HG03280 (cell line): Measurements from ENCODE around the gene MAN2A2.

Experiments used
- ATAC-seq: cut with Tn5 transposase; IDR thresholded peaks from one replicate; pipeline ENCODE4 v1.9.1; 2021; ENCODE audit warnings: mild to moderate bottlenecking, moderate library complexity; ENCODE audit not compliant: unreplicated experiment

Gene MAN2A2

DNA sequence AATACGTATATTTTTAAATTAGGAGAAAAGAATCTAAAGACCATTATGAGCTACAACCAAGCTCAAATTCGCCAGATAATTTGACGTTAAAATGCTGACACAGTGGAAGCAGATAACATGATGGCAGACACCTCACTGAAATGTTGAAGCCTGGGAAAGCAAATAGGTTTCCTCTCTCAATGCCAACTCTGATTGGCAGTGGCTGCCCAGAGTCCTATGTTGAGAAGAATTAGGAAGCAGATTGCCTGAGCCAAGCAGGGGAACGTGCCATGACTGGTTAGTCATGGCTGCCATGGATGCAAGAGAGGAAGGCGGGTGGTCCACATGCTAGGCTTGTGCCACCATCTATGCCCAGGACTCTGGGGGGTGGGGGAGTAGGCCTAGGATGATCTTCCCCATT, 35.2 kb downstream of the MAN2A2 start:
- no peak for ATAC-seq

DNA sequence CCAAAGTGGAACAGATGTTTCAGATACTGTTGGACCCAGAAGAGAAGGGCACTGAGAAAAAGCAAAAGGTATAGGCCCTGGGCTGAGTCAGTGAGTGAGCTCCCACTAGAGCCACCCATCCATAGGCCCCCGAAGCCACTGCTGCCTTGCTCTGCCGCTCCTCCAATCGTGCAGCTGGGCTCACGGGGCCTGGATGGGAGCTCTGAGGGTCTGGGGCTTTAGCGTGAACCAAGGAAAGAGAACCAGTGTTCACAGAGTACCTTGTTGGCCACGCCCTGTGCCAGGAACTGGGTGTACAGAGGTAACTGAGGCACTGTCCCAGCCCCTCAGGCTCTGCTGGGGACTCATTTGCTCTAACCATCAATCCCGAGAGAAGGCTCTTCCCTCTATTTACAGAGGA, 36.7 kb downstream of the MAN2A2 start:
- ATAC-seq, result no peak

DNA sequence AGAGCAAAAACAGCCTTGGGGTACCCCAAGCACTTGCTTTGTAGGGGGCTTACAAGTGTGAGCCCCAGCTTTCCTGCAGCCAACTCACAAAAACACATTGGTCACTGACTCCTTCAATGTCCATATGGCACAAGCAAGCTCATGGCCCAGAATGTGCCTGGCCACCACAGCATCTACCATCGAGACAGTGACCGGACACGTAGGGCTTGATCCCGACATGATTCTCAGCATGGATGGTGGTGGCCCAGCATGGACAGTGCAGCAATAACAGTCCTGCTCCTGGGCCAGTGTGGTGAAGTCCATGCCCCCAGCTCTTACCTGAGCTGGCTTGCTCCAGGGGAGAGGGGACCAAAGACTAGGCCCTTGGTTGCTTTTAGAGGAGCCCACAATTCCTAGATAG, 37.9 kb downstream of the MAN2A2 start:
- no peak for ATAC-seq

DNA sequence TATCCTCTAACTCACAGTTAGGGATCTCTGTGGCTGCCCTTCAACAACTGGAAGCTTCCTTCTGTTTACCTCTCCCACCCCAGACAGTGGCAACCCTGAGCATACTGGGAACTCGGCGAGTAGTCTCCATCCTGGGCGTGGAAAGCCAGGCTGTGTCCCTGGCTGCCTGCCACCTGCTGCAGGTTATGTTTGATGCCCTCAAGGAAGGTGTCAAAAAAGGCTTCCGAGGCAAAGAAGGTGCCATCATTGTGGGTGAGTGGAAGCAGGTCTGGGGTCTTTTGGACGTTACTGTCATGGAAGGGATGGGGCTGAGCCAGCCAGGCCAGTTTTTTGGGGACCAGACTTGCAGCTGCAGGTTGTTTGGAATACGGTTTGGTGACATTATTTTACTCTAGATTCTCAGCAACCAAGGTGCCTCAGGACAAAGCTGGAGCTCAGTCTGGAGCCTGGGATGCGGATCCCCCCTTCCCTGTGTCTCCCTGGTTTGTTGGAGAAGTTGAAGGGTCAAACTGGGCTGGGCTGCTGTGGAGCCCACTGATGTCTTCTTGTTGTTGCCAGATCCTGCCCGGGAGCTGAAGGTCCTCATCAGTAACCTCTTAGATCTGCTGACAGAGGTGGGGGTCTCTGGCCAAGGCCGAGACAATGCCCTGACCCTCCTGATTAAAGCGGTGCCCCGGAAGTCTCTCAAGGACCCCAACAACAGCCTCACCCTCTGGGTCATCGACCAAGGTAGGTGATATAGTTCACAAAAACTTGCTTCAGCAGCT, 39.4 kb downstream of the MAN2A2 start:
- ATAC-seq, result no peak

DNA sequence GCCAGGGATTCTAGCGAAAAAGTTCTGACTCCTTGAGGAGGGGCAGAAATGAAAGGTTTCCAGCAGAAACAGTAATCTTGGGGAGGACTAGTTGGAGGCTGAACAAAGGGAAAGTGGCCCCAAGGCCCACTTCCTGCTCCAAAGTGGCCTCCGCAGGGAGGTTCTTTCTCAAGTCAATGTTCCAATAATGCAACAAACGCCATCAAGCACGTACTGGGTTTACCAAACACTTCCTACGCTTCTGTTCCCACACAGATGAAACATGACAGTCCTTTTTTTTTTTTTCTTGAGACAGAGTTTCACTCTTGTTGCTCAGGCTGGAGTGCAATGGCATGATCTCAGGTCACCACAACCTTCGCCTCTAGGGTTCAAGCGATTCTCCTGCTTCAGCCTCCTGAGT, 42.0 kb downstream of the MAN2A2 start:
- no peak for ATAC-seq

DNA sequence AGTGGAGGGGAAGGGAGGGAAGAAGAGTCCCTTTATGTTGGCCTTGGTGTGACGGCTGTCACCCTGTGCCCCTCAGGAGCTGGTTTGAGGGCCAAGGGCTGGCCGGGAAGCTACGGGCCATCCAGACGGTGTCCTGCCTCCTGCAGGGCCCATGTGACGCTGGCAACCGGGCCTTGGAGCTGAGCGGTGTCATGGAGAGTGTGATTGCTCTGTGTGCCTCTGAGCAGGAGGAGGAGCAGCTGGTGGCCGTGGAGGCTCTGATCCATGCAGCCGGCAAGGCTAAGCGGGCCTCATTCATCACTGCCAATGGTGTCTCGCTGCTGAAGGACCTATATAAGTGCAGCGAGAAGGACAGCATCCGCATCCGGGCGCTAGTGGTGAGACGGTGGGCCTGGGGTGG, 43.4 kb downstream of the MAN2A2 start:
- ATAC-seq, result no peak

DNA sequence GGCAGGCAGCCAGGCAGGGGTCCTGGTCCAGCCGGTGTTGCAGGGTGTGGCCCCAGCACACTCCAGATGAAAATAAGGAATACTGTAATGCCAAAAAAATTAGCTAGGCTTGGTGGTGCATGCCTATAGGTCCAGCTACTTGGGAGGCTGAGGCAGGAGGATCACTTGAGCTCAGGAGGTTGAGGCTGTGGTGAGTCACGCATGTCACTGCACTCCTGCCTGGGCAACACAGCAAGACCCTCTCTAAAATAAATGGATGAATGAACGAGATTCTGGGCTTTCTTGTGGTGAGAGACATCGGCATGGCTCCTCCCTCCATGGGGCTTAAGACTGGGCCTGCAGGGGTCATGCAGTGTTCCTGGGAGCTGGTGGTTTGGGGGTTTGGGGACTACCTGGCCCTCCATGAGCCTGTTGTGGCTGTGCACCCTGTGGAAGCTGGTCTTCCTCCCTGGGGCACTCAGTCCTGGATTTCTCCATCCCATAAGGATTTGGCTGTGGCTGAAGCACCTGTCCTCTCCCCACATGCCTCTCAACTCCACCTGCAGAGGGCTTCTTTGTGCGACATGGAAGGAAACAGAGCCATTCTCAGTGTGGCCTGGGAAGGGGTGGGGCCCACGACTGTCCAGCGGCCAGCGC, 44.0 kb downstream of the MAN2A2 start:
- ATAC-seq, result no peak

DNA sequence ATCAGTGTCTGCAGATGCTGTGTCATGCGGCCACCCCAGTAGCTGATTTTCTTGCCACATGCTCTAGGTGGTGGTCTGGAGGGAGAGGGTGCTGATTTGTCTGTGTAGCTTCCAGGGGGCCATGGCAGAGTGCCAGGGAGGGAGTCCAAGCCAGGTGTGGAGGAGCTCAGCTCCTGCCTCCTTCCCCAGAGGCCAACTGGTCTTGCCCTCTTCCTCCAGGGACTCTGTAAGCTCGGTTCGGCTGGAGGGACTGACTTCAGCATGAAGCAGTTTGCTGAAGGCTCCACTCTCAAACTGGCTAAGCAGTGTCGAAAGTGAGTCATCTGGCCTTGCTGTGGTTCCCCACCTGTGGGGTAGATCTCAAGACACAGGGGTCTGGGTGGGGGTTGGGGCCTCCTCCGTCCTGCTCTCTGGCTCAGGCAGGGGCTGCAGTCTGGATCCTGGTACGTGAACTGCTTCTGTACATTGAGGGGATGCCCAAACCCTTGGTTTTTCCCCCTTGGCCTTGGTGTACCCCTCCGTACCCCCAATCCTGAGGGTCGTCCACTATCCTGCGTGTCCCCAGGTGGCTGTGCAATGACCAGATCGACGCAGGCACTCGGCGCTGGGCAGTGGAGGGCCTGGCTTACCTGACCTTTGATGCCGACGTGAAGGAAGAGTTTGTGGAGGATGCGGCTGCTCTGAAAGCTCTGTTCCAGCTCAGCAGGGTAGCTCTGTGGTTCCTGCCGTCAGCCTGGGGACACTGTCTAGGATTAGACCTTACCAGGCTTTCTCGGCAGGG, 44.7 kb downstream of the MAN2A2 start:
- ATAC-seq, result no peak

DNA sequence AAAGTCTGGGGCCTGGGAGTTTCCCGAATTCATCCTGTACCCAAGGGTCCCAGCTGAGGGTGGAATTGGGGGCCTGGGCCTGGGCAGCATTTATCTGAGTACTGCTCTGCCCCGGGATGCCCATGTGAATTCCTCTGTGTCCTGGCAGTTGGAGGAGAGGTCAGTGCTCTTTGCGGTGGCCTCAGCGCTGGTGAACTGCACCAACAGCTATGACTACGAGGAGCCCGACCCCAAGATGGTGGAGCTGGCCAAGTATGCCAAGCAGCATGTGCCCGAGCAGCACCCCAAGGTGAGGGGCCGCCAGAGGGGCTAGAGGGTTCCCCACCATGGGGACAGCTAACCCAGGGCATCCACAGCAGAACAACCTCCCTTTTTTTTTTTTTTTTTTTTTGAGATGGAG, 45.4 kb downstream of the MAN2A2 start:
- ATAC-seq, result no peak

DNA sequence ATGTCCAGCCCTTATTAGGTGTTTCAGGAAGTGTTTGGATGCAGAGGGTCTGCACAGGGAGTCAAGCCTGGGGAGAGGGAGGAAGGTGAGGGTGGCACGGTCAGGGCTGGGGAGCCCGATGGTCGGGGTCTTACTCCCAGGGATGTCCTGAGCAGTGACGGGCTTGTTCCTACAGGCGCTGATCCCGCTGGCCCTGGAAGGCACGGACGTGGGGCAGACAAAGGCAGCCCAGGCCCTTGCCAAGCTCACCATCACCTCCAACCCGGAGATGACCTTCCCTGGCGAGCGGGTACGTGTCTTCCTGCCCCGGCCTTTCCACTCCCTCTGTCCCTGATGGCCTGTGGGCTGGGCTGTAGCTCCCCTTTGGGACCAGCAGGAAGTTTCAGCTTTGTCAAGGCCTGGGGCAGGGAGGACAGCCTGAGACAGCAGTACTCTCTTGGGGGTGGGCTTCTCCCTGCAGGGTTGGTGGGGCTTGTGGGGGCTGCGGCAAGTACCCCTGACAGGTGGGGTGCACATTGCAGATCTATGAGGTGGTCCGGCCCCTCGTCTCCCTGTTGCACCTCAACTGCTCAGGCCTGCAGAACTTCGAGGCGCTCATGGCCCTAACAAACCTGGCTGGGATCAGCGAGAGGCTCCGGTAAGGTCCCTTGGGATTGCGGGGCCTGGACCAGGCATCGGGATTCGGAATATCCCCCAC, 47.0 kb downstream of the MAN2A2 start:
- ATAC-seq, result no peak

DNA sequence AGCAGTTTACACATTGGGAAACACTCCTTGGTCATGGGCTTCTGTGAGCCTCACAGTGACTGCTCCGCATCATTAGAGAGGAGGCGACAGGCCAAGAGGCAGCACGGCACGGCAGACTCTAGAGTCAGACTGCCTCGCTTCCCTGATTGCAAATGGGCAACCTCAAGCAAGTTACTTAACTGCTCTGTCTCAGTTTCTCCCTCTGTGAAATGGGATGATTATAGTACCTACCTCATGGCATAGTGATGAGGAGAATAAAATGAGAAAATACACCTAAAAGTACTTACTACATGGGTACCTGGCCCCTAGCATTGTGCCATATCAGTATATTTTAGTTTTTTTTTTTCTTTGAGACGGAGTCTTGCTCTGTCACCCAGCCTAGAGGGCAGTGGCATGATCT, 47.6 kb downstream of the MAN2A2 start:
- ATAC-seq, result no peak

DNA sequence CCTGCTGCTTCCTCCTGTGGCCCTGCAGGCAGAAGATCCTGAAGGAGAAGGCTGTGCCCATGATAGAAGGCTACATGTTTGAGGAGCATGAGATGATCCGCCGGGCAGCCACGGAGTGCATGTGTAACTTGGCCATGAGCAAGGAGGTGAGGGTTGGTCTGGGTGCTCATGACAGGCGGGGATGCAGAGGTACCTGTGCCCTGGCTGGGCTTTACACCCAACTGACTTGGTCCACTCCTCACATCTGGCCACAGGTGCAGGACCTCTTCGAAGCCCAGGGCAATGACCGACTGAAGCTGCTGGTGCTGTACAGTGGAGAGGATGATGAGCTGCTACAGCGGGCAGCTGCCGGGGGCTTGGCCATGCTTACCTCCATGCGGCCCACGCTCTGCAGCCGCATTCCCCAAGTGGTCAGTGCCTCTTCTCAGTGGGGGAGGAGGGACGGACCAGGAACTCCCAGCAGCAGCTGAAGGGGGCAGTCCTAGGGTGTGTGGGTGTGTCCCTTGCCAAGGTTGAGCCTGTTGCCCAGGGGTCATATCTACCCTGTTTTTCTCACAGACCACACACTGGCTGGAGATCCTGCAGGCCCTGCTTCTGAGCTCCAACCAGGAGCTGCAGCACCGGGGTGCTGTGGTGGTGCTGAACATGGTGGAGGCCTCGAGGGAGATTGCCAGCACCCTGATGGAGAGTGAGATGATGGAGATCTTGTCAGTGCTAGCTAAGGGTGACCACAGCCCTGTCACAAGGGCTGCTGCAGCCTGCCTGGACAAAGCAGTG, 50.0 kb downstream of the MAN2A2 start:
- no peak for ATAC-seq

DNA sequence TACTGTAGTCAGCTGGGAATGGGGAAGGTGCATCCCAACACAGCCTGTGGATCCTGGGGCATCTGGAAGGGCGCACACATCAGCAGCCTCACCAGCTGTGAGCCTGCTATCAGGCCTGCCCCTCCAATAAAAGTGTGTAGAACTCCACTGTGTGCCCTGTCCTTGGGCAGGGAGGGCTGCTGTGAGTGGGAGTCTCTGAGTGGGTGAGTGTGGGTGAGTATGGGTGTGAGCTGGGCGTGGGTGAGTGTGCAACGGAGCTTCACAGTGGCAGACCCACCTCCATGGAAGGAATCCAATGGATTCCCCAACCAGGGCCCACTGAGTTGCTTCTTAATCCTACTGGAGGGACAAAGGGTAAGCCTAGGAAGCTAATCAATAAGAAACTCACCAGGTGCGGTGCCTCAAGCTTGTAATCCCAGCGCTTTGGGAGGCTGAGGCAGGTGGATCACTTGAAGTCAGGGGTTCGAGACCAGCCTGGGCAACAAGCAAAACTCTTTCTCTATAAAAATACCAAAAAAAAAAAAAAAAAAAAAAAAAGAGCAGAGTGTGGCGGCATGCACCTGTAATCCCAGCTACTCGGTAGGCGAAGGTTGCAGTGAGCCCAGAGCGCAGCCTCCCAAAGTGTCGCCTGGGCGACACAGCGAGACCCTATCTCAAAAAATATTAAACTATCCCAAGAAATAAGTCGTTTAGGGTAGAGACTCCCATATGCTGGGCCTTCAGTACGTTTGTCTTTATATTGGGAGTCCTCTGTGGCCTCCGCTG, 51.0 kb downstream of the MAN2A2 start:
- no peak for ATAC-seq

DNA sequence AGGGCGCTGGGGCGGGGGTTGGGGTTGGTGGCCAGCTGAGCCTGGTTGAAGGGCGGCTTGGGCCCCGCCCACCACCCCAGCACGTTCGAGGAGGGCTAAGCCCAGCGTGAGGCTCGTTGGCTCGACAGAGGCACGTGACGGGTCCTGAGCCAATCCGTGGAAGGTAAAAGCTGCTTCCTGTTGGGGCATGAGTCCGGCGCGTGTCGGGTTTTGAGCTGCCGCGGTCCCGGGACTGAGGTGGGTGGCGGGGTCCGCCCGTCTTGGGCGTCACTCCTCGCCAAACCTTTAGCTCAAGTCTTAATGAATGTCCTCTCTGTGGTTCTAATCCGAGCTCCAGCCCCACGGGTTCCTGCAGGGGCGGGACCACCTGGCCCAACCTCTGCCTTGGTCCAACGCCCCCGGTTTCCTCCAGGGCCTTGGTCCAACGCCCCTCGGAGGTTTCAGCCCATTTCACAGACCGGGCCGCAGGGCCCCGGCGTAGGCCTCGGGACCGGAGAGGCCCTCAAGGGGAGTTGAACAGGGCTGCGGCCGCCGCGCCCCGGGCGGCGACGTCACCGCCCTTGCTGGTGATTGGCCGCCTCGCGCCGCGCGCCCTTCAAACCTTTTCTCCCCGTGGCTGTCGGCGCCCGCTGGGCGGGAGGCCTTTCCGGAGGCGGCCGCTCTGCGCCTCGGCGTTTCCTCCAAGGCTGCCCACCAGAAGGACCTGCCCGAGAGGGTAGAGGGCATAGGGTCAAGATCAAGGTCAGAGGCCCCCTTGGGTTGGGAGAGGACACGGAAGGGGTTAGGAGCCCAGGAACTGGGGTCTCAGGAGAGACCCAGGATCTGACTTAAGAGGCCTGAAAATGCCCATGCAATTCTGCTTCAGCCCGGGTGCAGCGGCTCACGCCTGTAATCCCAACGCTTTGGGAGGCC, 51.9 kb downstream of the MAN2A2 start, which contains the start of gene RCCD1:
Gene RCCD1 (plus strand): TSS at position 173 of the 912 bp plus-strand sequence. CDS start 1,851 bp downstream, outside the sequence.
- peak; percentile 89 for ATAC-seq

DNA sequence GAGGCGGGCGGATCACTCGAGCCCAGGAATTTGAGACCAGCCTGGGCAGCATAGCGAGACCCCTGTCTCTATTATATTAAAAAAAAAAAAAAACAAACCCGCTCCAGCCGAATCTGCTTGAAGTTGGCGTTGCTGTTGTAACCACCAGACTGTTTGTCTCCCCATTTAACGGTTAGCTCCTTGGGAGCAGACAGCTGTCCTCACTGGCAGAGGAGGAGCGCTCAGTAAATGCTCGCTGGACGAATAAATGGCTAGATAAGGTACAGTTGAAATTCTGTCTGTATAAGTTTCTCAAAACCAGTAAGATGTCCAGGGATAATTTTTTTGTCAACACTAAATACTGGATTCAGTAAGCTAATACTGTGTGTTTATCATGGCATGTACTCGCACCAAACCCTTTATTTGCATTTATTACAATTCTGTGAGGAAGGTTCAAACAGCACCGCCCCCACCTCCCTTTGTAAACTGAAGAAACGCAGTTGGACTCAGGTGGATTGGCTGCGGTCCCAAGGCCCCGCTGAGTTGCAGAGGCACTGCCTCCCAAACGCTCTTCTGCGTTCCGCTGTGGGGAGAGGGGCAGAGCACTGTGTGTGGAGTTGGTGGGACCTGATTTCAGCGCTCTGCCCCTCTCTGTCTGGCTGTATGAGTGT, 52.6 kb downstream of the MAN2A2 start:
- no peak for ATAC-seq

DNA sequence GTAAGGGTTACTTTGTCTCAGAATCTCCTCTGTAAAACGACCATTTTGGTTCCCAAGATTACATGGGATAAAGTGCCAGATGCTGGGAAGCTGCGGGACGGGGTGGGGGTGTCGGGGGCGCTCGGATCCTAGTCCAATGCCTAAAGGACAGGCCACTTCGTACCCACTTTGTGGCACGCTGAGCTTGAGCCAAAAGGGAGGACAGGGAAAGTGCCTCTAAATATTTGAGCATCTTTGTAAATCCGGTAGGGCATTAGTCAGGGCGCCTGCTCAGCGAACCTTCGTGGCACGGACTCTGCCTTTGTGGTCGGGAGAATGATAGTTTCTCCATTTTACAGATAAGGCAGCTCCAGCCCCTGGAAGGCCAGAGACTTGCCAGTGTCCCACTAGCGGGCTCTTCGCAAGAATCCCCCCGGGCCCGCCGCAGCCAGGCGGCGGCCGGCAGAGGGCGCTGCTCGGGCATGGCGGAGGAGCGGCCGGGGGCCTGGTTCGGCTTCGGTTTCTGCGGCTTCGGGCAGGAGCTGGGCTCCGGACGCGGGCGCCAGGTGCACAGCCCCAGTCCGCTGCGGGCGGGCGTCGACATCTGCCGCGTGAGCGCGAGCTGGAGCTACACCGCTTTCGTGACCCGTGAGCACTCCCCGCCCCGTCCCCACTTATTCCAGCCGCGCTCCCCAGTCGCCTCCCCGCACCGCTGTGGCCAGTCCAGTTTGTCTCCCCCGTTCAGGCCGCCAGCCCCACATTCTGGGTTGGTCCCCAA, 53.4 kb downstream of the MAN2A2 start:
- no peak for ATAC-seq

DNA sequence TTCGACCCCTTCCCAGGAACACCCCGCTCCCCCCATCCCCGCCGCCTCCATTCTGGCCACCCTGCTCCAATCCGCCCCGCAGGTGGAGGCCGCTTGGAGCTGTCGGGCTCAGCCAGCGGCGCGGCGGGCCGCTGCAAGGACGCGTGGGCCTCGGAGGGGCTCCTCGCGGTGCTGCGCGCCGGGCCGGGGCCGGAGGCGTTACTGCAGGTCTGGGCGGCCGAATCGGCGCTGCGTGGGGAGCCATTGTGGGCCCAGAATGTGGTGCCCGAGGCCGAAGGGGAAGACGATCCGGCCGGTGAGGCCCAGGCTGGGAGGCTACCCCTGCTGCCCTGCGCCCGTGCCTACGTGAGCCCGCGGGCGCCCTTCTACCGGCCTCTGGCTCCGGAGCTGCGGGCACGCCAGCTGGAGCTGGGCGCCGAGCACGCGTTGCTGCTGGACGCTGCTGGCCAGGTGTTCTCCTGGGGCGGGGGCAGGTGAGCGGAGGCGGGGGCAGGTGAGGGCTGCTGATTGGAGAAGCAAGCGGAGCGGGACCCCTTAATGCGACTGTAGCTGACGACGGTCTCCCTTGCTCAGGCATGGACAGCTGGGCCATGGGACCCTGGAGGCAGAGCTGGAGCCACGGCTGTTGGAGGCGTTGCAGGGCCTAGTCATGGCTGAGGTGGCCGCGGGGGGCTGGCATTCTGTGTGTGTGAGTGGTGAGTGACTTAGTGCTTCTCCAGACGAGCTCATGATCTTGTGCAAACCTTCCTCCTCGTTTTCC, 54.1 kb downstream of the MAN2A2 start:
- no peak for ATAC-seq
